Testis (tissue), 3 donors: Measurements from ENCODE around the gene GSK3A. TPM values are rescaled to one million over a fixed set of nuclear protein-coding genes. Genes with fewer than 3 reads are reported as not detected.

Experiments
- DNase-seq: peaks from one replicate; pipeline ENCODE4 v3.0.0-alpha.2; 2019
- H3K27ac ChIP-seq, 2 donors: fragments of 200-600 bp; sonication (generic); one replicate each; pipeline ENCODE4 v1.5.1; 2019
- H3K27me3 ChIP-seq: fragments of 200-600 bp; sonication (generic); one replicate; pipeline ENCODE4 v1.5.1; 2019
- H3K36me3 ChIP-seq: fragments of 200-600 bp; sonication (generic); one replicate; pipeline ENCODE4 v1.5.1; 2017; ENCODE audit warnings: low read depth; ENCODE audit errors: missing control alignments
- H3K4me1 ChIP-seq: fragments of 200-600 bp; sonication (generic); one replicate; pipeline ENCODE4 v1.5.1; 2019
- H3K4me3 ChIP-seq, 2 donors: fragments of 200-600 bp; sonication (generic); one replicate each; pipeline ENCODE4 v1.5.1; 2017 to 2019
- H3K9me3 ChIP-seq: fragments of 200-600 bp; sonication (generic); one replicate; pipeline ENCODE4 v1.5.1; 2017
- CTCF ChIP-seq, 3 experiments: fragments of 450-650 bp in 2 of 3; fragments of 200-600 bp in 1 of 3; sonication (generic) in 1 of 3; IDR thresholded peaks; one replicate each; pipeline ENCODE4 v1.5.1; 2016 to 2019; ENCODE audit warnings: antibody characterized with exemption in 3 of 3, mild to moderate bottlenecking in 2 of 3, moderate library complexity in 1 of 3
- POLR2A ChIP-seq: fragments of 450-650 bp; IDR thresholded peaks from one replicate; pipeline ENCODE4 v1.6.1; 2017; ENCODE audit warnings: antibody characterized with exemption, mild to moderate bottlenecking, moderate library complexity
- WGBS, 2 donors: methylation state at CpG; one replicate each; pipeline ENCODE4 v1.1.5; 2018; 5-methylcytosine and 5-hydroxymethylcytosine counted together
- intact Hi-C: fragments of 100-400 bp; cut with DNase I; formaldehyde crosslinking; loops from one replicate; pipeline ENCODE4 v1.15.1; 2023; ENCODE audit warnings: low total_unique reads
- polyA plus RNA-seq: library from polyadenylated mRNA; stranded (reverse); fragments of 350-450 nt; fragmentation: Illumina TruSeq; extraction: RNeasy Lipid Tissue Mini Kit (QIAGEN cat#74804); gene quantifications from one replicate; pipeline ENCODE4 v1.2.3, GENCODE V29; 2014; ENCODE audit warnings: low read depth, low replicate concordance; ENCODE audit not compliant: insufficient read depth
- total RNA-seq, 2 donors: library from RNA; depleted of rRNA; stranded (reverse); fragments of >200 nt; gene quantifications; one replicate each; pipeline ENCODE4 v1.2.3, GENCODE V29; 2016

Gene GSK3A
- total and polyA plus RNA-seq, 3 donors from 2014 or later: 54.3 to 98.1 (median 64.3) TPM

GRCh38 chr19:42189133-42189532 is 53.3 kb downstream of the GSK3A start:
- intact Hi-C loops: no loop called here
- no peak overlapping the region for H3K27ac ChIP-seq
- 72 to 82% methylated on average over 3 of the region's 3 CpGs for WGBS, 2 donors
- TF ChIP-seq POLR2A (no peak), CTCF (IDR thresholded peaks at IDR 0.05) (no peak)
- H3K27me3 ChIP-seq: no peaks in the 10 kb centered on the region
- H3K36me3 ChIP-seq: no peaks in the 10 kb centered on the region
- H3K4me1 ChIP-seq: no peaks in the 10 kb centered on the region
- H3K9me3 ChIP-seq: no peaks in the 10 kb centered on the region
- H3K4me3 ChIP-seq: no peak overlapping the region
- DNase-seq: no peak

GRCh38 chr19:42188665-42189064 is 53.7 kb downstream of the GSK3A start:
- intact Hi-C loops: no loop called here
- no peaks in the 10 kb centered on the region for H3K9me3 ChIP-seq
- no peak for DNase-seq
- 71 to 87% methylated on average over 1 of the region's 1 CpG for WGBS, 2 donors
- no peak overlapping the region for H3K27ac ChIP-seq
- no peaks in the 10 kb centered on the region for H3K4me1 ChIP-seq
- no peak for TF ChIP-seq POLR2A
- H3K4me3 ChIP-seq: no peak overlapping the region
- no peaks in the 10 kb centered on the region for H3K27me3 ChIP-seq
- no peaks in the 10 kb centered on the region for H3K36me3 ChIP-seq

- no peaks in the 10 kb centered on the region for H3K27me3 ChIP-seq
- intact Hi-C loops: no loop called here
These were observed 57.1 kb downstream of the GSK3A start for GRCh38 chr19:42185277-42185676.

GRCh38 chr19:42184401-42184861 is 58.0 kb downstream of the GSK3A start:
- DNase-seq: peak; percentile 83
- Histone ChIP-seq H3K27ac (no peak overlapping the region), H3K36me3 (no peaks in the 10 kb centered on the region), H3K27me3 (no peaks in the 10 kb centered on the region), H3K9me3 (no peaks in the 10 kb centered on the region), H3K4me3 (no peak overlapping the region), H3K4me1 (no peaks in the 10 kb centered on the region)
- TF ChIP-seq POLR2A (no peak), CTCF (IDR thresholded peaks at IDR 0.05) (peak; percentile 67 to 89 (median 68))
- intact Hi-C loops: no loop called here
- 14 to 25% methylated on average over 1 of the region's 1 CpG for WGBS, 2 donors

More at GRCh38 chr19:42185277-42185676, 57.1 kb downstream of the GSK3A start:
- Histone ChIP-seq H3K27ac (no peak overlapping the region), H3K9me3 (no peaks in the 10 kb centered on the region), H3K36me3 (no peaks in the 10 kb centered on the region), H3K4me1 (no peaks in the 10 kb centered on the region), H3K4me3 (no peak overlapping the region)
- TF ChIP-seq POLR2A (no peak), CTCF (IDR thresholded peaks at IDR 0.05) (no peak)
- DNase-seq: no peak

Other genes starting within 250 kb of the GSK3A start
- 10 to 100 TPM; 30.3 to 60.8 TPM for gene ATP1A3, start 248.4 kb downstream of the GSK3A start, total RNA-seq
- gene ATP1A3, start 248.4 kb downstream of the GSK3A start, polyA plus RNA-seq: 87.3 TPM
- gene GRIK5, start 172.4 kb downstream of the GSK3A start, total RNA-seq: 10 to 100 TPM; 43.8 to 87.4 TPM
- 31.7 TPM for gene GRIK5, start 172.4 kb downstream of the GSK3A start, polyA plus RNA-seq
- 10 to 100 TPM; 63.2 to 64.8 TPM for gene ZNF574, start 166.4 kb downstream of the GSK3A start, total RNA-seq
- gene ZNF574, start 166.4 kb downstream of the GSK3A start, polyA plus RNA-seq: 47.4 TPM
- 10 to 100 TPM in 1 of 2 donors, 1 to 10 TPM in 1; 9.4 to 20.6 TPM for gene POU2F2, start 110.2 kb downstream of the GSK3A start, total RNA-seq
- gene POU2F2, start 110.2 kb downstream of the GSK3A start, polyA plus RNA-seq: 13.2 TPM
- gene DEDD2, start 24.9 kb downstream of the GSK3A start, total RNA-seq: 10 to 100 TPM; 54.4 to 80.0 TPM
- gene DEDD2, start 24.9 kb downstream of the GSK3A start, polyA plus RNA-seq: 40.7 TPM
- gene ZNF526, start 22.3 kb downstream of the GSK3A start, total RNA-seq: 10 to 100 TPM; 10.1 to 12.2 TPM
- gene ZNF526, start 22.3 kb downstream of the GSK3A start, polyA plus RNA-seq: 10.1 TPM
- 100 to 1,000 TPM in 1 of 2 donors, 10 to 100 TPM in 1; 85.4 to 120 TPM for gene ERF, start 12.5 kb upstream of the GSK3A start, total RNA-seq
- gene ERF, start 12.5 kb upstream of the GSK3A start, polyA plus RNA-seq: 59.6 TPM
- 100 to 1,000 TPM; 163 to 181 TPM for gene CIC, start 26.6 kb upstream of the GSK3A start, total RNA-seq
- 95.6 TPM for gene CIC, start 26.6 kb upstream of the GSK3A start, polyA plus RNA-seq
- gene PRR19, start 59.5 kb upstream of the GSK3A start, total RNA-seq: 10 to 100 TPM; 16.8 to 18.3 TPM
- 37.4 TPM for gene PRR19, start 59.5 kb upstream of the GSK3A start, polyA plus RNA-seq
- gene PAFAH1B3, start 60.0 kb upstream of the GSK3A start, total RNA-seq: 10 to 100 TPM; 50.7 to 66.7 TPM
- 45.1 TPM for gene PAFAH1B3, start 60.0 kb upstream of the GSK3A start, polyA plus RNA-seq
- gene TMEM145, start 70.7 kb upstream of the GSK3A start, total RNA-seq: 10 to 100 TPM in 1 of 2 donors, 1 to 10 TPM in 1; 7.2 to 12.3 TPM
- gene TMEM145, start 70.7 kb upstream of the GSK3A start, polyA plus RNA-seq: 6.9 TPM
- 10 to 100 TPM; 26.9 to 27.3 TPM for gene MEGF8, start 83.0 kb upstream of the GSK3A start, total RNA-seq
- gene MEGF8, start 83.0 kb upstream of the GSK3A start, polyA plus RNA-seq: 18.8 TPM
- gene CNFN, start 147.7 kb upstream of the GSK3A start, total RNA-seq: 1 to 10 TPM; 1.9 to 5.0 TPM
- 2.2 TPM for gene CNFN, start 147.7 kb upstream of the GSK3A start, polyA plus RNA-seq
- 10 to 100 TPM; 49.2 to 73.5 TPM for gene LIPE, start 184.8 kb upstream of the GSK3A start, total RNA-seq
- 131 TPM for gene LIPE, start 184.8 kb upstream of the GSK3A start, polyA plus RNA-seq
- not detected for gene CXCL17, start 200.3 kb upstream of the GSK3A start, total RNA-seq
- not detected for gene CXCL17, start 200.3 kb upstream of the GSK3A start, polyA plus RNA-seq